Inflammatory macrophage (primary cell): ENCODE data around the gene CSTF2T.

Experiments used
- DNase-seq, 2 donors: peaks; one replicate each; pipeline ENCODE4 v3.0.0-alpha.2; 2020 to 2022
- total RNA-seq, 18 experiments: gene quantifications; one replicate each; lab custom pipeline; 2026; ENCODE audit warnings: mixed read lengths in 6 of 18, inconsistent platforms in 2 of 18; lab: John Stamatoyannopoulos, UW

The CSTF2T gene, protein sequence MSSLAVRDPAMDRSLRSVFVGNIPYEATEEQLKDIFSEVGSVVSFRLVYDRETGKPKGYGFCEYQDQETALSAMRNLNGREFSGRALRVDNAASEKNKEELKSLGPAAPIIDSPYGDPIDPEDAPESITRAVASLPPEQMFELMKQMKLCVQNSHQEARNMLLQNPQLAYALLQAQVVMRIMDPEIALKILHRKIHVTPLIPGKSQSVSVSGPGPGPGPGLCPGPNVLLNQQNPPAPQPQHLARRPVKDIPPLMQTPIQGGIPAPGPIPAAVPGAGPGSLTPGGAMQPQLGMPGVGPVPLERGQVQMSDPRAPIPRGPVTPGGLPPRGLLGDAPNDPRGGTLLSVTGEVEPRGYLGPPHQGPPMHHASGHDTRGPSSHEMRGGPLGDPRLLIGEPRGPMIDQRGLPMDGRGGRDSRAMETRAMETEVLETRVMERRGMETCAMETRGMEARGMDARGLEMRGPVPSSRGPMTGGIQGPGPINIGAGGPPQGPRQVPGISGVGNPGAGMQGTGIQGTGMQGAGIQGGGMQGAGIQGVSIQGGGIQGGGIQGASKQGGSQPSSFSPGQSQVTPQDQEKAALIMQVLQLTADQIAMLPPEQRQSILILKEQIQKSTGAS
- 14.9 to 45.5 (median 32.7) reads per million in 18 experiments for total RNA-seq

- DNase-seq, result peak; percentile 94 to 95
Measured at GRCh38 chr10:51699475-51700227, at the start of gene CSTF2T. Gene CSTF2T, minus strand, starts transcription at chr10:51699595. Its CDS starts 46 bp downstream, at chr10:51699549.

- DNase-seq, result no peak
Measured at GRCh38 chr10:51748959-51749358, 49.6 kb upstream of the CSTF2T start.

- DNase-seq, result no peak
Measured at GRCh38 chr10:51747216-51747615, 47.8 kb upstream of the CSTF2T start.

- no peak for DNase-seq
Measured at GRCh38 chr10:51745397-51745796, 46.0 kb upstream of the CSTF2T start.

GRCh38 chr10:51744235-51745000 lies 45.0 kb upstream of the CSTF2T start:
- DNase-seq, result no peak

- DNase-seq, result no peak
Measured at GRCh38 chr10:51743146-51743545, 43.8 kb upstream of the CSTF2T start.

DNA sequence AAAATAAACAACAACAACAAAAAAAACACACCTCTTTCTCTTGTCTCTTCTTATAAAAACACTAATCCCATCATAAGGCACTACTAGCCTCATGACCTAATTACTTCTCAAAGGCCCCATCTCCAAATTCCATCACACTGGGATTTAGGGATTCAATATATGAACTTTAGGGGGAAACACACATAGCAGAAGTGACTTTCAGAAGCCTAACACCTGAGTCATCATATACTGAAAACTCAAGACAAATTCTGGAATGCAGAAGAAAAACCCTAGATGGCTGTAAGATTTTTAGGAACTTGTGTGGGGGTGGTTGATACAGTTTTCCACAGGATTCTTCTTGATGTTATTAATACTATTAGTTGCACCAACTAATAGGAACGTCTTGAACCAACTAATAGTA lies 33.7 kb upstream of the CSTF2T start:
- DNase-seq, result no peak

DNA sequence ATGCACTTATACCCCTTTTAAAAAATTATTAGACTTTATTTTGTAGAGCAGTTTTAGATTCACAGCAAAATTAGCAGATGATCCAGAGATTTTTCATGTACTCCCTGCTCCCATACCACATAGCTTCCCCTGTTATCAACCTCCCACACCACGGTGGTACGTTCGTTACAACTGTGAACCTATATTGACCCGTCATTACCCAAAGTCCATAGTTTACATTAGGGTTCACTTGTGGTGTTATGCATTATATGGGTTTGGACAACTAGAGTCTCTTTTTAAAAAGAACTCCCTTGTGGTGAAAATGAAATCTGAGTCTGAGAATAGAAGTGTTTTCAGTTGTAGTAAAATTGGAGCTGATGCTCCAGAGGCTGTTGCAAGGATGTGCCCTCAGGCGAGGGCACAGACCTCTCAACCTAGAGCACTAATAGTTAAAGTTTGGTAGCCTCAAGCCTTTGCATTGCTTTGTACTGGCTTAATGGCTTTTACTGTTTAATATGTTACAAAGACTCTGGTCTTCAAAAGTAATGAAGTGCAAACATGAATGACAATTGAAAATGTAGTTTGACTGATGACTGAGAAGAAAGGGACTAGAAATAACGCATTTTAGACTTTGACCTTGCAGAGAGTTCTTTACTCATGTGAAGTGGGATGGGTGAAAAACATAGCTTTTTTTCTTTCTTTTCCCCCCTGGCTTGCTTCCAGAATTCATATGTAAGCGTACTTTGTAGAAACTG lies 30.6 kb upstream of the CSTF2T start:
- no peak for DNase-seq

GRCh38 chr10:51724038-51724437 lies 24.6 kb upstream of the CSTF2T start:
- no peak for DNase-seq

DNA sequence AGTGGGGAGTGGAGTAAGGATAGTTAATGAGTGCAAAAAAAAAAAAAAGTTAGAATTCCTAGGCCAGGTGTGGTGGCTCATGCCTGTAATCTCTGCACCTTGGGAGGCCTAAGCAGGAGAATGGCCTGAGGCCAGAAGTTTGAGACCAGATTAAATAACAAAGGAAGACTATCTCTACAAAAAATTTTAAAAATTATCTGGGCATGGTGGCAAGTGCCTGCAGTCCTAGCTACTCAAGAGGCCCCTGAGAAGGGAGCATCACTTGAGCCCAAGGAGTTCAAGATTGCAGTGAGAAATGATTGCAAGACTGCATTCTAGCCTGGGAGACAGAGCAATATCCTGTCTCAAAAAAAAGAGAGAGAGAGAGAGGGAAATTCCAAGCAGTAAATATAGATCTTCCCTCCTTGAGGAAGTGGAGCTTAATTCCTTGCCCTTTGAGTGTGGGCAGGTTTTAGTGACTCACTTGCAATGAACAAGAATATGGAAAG lies 19.5 kb upstream of the CSTF2T start:
- DNase-seq, result no peak

DNA sequence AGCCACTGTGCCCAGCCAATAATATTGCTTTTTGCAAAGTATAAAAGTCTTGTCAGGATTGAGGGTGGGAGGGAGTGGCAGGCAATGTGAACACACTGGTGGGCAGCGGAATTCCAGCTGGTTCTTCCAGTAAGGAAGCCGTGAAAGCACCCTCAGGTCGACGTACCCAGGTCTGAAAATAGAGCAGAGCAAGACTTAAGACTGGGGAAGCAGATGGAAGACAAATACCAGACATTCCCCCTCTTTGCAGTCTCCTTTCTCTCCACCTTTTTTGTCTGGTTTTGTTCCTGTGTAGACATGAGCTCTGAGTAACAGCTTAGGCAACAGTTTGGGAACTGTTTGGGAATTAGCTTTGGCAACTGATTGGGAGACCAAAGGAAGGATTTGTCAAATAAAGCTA lies 17.6 kb upstream of the CSTF2T start:
- DNase-seq, result no peak

- DNase-seq, result no peak
Measured at GRCh38 chr10:51711519-51711891, 12.1 kb upstream of the CSTF2T start.

DNA sequence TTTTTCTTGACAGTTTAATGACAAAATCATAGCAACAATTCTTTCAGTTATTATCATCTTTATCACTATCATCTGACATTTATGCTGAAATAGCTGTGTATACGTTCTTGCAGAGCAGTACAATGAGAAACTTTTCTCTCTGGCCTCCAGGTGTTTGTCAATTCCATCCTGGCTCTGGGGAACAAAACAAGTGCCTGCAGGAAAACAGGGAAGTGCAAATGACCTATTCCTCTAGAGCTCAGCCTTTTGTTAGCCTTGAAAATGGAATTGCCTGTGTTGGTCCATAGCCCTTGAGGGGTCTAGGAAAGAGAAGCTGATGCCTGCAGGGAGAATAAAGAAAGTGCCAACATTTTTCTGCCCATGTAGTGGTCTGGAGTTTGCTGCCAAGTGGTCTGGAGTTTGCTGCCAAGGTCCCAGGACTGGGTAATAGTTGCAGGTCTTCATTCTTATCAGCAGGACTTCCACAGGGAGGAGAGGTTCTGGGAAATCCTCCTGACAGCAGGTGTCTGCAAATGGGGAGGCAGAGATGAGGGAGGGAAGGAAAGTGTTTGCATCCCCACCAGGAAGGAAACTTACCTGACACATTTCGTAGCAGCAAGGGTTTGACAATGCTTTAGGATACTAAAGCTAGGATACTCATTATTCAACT lies 10.1 kb upstream of the CSTF2T start:
- DNase-seq, result no peak

DNA sequence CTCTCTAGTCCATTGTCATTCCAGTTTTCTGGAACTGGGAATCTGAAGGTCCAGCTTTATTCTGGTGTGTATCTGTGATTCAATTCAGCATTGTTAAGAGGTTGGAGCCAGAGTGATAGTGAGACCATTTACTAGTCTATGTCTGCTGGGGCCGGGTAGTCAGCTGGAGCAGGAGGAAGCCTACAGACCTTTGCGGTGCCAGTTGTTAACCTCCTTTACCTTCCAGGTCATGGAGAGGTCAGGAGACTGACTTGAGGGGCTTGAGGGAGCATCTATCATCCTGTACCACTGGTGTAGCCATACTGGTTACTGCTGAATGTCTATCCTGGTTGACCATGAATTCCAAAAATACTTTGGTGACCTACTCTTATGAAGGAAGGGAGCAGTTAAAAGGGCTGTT lies 9.2 kb upstream of the CSTF2T start:
- no peak for DNase-seq

DNA sequence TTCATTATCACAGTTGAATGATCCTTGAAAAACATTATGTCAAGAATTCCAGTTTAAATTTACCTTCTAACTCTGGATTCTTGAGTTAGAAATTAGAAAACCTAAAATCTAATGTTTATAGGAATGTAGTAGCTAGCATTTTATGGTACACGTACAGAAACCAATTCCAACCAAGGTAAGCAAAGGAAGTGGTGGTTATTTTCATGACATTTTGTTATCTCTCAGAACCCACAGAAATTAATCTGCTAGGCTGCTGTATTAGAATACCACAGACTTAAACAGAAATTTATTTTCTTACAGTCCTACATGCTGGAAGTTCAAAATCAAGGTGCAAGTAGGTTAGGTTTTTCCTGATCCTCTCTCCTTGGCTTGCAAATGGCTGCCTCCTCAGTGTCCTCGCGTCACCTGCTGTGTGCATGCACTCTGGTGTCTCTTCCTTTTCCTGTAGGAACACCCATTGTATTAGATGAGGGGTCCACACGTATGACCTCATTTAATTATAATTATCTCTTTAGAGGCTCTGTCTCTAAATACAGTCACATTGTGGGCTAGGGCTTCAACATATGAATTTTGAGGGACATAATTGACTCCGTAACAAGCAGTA lies 8.5 kb upstream of the CSTF2T start:
- no peak for DNase-seq

- no peak for DNase-seq
Measured at GRCh38 chr10:51707392-51707791, 8.0 kb upstream of the CSTF2T start.

- DNase-seq, result no peak
Measured at GRCh38 chr10:51706225-51706624, 6.8 kb upstream of the CSTF2T start.

DNA sequence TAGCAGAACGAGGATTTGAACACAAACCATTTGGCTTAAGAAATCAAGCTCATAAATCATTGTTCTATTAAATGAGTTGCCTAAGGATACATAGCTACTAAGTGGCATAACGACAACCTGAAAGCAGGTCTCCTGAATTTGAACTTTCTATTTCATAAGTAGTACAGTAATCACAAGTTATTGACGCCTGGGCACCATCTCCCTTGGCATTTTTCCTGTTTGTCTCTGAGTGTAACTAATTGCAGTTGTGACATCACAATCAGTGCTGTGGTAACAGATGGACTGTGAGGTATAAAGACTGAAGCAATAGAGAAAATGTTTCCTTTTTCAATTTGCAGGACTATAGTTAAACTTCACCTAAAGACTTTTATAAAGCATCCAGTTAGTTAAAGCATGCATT lies 6.4 kb upstream of the CSTF2T start:
- no peak for DNase-seq

- no peak for DNase-seq
Measured at GRCh38 chr10:51700228-51700817, 928 bp upstream of the CSTF2T start.

- DNase-seq, result no peak
Measured at GRCh38 chr10:51699145-51699474, 285 bp downstream of the CSTF2T start.
